GM12892 (cell line): ENCODE measurements around the gene IFT20.
A peak's percentile ranks its signal among the peaks of the same experiment; 100 is the strongest.
"Not testable (repeated sequence)": the region's sequence is repeated elsewhere in the genome, so short reads cannot be mapped to it uniquely, and the experiment has no call there.

Experiments used
- DNase-seq: peaks from one replicate; pipeline ENCODE4 v3.0.0; 2011; ENCODE audit not compliant: insufficient read length
- FAIRE-seq: peaks from 2 replicates; lab custom pipeline; 2011; peaks lifted over from hg19 to GRCh38; lab: Jason Lieb, UNC
- POLR2A ChIP-seq: IDR thresholded peaks from 2 replicates; pipeline ENCODE4 v1.6.1; 2011; ENCODE audit warnings: low read depth, low read length, control low read depth
- POLR2AphosphoS5 ChIP-seq: IDR thresholded peaks from 2 replicates; pipeline ENCODE4 v1.6.1; 2011; ENCODE audit warnings: low read depth, low read length, control low read depth
- TAF1 ChIP-seq: IDR thresholded peaks from 2 replicates; pipeline ENCODE4 v1.6.1; 2011; ENCODE audit warnings: low read depth, mild to moderate bottlenecking, control low read depth, low read length, borderline replicate concordance

The IFT20 gene

DNA sequence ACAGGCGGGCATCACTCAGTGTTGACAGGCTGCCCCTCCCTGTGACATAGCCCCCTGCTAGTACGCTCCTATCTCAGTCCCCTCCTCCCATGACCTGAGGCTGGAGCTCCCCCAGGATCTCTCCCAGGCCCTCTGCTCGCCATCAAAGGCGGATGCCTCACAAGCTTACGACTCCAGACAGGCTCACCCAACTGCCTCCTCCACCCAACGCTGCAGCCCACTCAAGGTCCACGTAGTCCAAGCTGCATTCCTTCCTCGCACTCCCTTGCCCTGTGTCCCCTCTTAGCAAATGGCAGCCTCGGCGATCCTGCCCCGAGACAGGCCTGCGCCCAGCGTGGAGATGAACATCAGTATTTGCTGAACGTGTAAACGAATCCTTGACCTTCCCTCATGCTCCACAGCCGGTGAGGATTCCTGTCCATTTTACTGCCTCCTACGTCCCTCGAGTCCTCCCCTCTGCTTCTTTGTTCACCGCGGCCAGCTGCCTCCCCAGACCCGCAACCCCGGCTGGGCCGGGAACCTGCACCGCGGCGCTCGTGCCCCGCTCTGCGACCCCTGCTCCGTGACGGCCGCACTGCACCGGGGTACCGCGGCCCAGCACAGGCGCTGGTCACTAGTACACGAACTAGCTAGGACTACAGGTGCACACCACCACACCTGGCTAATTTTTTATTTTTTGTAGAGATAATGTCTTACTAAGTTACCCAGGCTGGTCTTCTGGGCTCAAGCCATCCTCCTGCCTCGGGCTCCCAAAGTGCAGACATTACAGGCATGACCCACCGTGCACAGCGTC, 17.1 kb downstream of the IFT20 start:
- FAIRE-seq (peak; percentile 83), DNase-seq (peak; percentile 32)
- TF ChIP-seq POLR2AphosphoS5 = no peak
- no peak for TF ChIP-seq POLR2A
- no peak; the same call in 1 of the 2 replicates for TF ChIP-seq TAF1

DNA sequence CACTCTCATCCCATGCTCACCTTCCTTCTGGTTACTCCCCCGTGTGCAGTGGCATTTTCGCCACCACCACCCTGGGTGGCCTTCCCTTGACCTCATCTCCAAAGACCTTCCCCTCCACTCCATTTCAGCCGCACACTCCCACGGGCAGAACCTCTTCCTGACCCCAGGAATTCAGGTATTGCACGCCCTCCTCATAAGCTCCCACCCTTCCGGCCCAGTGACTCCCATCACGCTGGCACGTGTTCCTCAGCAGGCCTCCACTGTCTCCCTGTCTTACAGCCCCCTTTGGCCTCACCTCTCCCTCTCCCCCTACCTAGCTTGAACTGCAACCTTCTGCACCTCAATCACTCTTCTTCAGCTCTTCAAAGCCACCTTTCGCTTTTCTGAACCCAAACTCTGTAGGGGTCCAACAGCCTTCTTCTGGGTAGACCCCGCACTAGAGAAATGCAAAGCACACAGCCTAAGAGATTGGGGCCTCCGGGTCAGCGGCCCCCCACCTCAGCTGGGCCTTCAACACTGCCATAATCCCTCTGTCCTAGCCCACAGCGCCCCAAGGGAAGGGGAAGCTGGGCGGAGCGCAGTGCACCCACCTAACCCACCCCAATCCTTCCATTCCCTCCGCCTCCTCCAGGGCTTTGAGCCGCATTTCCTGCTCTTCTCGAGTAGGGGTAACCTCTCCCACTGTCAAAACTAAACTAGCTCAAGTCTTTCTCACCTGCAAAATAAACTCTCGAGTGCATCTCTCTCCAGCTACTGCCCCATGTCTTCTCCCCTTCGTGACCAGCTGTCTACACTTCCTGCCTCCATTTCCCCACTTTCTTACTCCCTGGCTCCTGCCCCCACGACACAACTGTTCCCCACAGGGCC, 17.9 kb downstream of the IFT20 start:
- TF ChIP-seq TAF1 (no peak), POLR2A (no peak), POLR2AphosphoS5 (no peak)
- no peak for DNase-seq
- no peak for FAIRE-seq

DNA sequence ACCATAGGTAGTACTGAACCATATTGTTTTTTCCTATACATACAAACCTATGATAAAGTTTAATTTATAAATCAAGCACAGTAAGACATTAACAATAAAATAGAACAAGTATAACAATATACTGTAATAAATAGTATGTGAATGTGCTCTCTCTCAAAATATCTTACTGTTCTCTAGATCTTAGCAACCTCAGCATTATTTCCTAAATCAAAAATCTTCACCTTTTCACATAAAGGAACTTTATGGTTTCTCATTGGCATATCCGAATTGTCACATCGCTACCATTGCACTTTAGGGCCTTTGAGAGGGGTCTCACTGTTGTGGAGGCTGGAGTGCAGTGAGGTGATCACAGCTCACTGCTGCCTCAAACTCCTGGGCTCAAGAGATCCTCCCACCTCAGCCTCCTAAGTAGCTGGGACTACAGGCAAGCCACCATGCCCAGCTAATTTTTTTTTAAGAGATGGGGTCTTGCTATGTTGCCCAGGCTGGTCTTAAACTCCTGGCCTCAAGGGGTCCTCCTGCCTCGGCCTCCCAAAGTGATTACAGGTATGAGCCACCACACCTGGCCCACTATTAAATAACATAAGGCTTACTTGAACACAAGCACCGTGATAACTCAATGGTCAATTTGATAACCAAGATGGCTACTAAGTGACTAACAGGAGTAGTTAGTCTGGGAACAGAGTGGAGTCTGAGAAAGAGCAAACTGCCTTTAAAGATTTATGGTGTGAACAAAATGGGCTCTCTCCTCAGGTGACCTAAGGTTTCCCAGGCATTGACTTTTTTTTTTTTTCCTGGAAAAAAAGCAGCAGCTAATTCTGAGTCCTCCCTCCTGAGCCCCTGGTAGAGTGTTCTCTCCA, 19.2 kb downstream of the IFT20 start:
- TF ChIP-seq POLR2AphosphoS5 = no peak
- TF ChIP-seq TAF1 = no peak
- no peak for TF ChIP-seq POLR2A
- no peak for FAIRE-seq

DNA sequence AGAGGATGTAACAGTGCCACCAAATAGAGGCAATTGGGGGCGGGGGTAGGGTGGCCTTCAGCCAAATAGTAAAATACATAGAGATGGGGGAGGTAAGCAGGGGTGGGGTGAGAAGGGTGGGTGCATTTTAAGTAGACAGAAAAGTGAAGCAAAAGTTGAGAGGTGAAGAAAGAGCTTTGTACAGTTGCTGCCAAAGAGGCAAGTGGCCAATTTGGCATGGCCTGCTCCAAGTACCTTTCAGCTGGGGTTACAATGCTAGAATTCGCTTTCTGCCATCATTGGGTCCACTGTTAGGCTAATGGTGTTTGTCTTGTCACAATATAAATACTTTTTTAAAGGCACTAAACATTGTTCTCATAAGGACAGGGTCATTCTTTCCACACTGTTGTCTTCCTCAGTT, 21.4 kb downstream of the IFT20 start:
- no peak for TF ChIP-seq POLR2AphosphoS5
- TF ChIP-seq TAF1 = no peak
- TF ChIP-seq POLR2A = no peak
- no peak for DNase-seq
- no peak for FAIRE-seq

More for the DNA sequence above, 19.2 kb downstream of the IFT20 start:
- DNase-seq = no peak

DNA sequence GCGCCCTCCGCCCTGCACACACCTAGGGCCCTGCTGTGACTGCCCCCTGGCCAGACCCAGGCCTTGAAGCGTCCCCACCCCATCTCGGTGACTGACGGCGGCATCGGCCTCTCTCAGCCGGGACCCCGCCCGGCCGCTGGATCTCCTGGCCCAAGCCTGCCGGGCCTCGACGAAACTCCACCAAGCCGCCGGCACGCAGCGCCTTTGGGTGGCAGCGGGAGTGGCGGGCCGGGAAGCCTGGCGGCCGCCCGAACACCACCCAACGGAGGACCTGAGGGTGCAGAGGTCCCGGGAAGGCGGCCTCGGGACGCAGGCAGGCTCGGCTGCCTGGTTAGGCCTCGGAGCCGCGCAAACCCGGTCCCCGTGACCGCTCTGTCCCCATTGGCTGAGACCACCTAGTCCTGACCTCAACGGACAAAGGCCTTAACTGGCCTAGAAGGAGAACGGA, 28.3 kb downstream of the IFT20 start:
- DNase-seq = no peak
- no peak for FAIRE-seq
- TF ChIP-seq TAF1 (no peak), POLR2AphosphoS5 (no peak), POLR2A (no peak)

DNA sequence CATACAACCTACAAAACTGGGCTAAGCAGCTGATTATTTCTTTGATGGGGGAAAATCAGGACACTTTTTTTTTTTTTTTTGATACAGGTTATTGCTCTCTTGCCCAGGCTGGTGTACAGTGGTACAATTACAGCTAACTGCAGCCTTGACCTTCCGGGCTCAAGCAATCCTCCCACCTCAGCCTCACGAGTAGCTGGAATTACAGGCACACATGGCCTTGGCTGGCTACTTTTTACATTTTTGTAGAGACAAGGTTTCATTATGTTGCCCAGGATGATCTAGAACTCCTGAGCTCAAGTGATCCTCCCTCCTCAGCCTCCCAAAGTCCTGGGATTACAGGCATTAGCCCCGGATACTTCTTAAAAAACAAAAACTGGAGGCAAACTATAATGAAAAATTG, 36.8 kb downstream of the IFT20 start:
- no peak for TF ChIP-seq POLR2AphosphoS5
- TF ChIP-seq TAF1 = no peak
- no peak for TF ChIP-seq POLR2A
- FAIRE-seq (no peak), DNase-seq (no peak)

DNA sequence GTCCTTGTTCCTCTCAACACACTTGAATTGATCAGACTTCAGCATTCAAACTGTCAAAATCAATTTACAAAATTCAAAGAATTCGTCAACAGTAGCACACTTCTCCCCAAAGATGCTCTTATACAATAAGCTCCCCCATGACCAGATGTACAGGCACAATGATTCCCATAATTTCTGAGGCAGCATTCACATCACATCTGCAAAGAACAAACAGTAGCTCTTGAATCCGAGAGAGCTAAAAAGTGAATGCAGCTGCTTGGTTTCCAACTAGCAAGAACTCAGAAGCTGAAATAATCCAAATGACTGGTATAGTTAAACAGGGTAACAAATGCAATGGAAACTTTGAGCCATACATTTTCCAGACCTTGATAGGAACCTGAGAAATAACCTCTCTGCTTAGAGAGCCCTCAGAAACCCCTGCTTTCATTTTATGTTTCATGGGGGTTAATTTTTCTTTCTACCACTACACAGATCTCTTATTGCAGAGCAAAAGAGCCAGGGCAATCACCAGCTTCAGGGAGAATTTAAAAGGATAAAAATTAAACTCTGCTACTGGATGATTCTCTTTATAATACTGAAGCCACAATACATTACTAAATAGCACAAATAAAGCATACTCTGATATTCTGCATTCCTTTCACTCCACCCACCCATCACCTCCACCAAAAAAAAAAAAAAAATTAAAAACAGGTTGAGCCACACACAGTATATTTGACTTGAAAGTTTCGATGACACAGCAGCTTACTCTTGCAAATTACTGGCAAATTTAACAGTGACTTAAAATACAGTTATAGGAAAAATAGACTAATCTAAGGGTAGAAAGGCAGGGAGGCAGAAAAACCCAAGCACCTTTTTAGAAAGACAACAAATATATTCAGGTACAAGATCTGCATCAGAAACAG, 39.3 kb downstream of the IFT20 start:
- DNase-seq = no peak
- peak; percentile 24 for FAIRE-seq
- TF ChIP-seq POLR2A = no peak
- no peak for TF ChIP-seq TAF1
- no peak for TF ChIP-seq POLR2AphosphoS5

DNA sequence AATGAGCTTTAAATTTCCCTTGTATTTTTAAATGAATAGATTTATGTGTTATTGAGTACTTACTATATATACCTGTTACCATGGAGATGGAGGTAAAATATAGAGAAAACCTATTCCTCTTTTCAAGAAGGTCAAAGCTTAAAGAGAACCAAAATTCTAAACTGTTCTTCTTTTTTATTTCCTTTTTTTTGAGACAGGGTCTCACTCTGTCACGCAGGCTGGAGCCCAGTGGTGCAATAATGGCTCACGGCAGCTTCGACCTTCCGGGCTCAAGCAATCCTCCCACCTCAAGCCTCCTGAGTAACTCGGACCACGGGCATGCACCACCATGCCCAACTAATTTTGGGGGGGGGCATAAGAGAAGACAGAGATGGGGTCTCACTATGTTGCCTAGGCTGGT, 41.3 kb downstream of the IFT20 start:
- FAIRE-seq = no peak
- no peak for TF ChIP-seq POLR2AphosphoS5
- no peak for TF ChIP-seq POLR2A
- TF ChIP-seq TAF1 = no peak
- no peak for DNase-seq

DNA sequence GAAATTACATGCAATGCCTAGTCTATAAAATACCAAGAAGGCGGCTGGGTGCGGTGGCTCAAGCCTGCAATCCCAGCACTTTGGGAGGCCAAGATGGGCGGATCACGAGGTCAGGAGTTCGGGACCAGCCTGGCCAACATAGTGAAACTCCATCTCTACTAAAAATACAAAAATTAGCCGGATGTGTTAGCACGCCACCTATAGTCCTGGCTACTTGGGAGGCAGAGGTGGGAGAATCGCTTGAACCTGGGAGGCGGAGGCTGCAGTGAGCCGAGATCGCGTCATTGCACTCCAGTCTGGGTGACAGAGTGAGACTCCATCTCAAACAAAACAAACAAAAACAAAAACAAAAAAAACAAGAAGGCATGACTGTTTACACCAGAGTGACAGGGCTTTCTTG, 42.4 kb downstream of the IFT20 start:
- DNase-seq, FAIRE-seq: not testable (repeated sequence)

DNA sequence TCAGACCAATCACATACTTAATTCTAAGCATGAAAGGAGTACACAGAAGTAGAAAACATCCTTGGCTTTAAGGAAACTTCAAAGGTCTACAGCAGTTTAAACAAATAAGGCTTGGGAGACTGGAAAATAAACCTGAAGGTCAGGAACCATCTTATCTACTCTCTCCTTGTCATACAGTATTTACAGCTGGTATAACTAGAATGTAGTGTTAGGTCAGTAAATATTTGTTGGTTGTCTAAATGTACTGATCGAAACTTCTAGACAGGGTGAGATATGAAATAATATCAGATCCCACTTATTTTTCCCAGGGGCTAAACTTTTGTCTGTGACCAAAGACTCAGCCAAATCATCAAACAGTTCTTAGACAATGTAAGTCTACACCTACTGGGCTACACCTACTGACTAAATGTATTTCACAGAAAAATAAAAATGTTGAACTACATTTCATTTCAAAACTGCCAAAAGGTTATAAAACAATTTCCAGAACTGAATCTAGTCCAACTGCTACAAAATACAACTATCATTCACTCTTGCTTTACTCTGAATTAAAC, 43.4 kb downstream of the IFT20 start:
- TF ChIP-seq POLR2A = no peak
- no peak for TF ChIP-seq TAF1
- no peak for TF ChIP-seq POLR2AphosphoS5
- DNase-seq = no peak
- no peak for FAIRE-seq
